Left hindlimb (tissue), 1 donor: ENCODE measurements around the gene LGR4.
A peak's percentile ranks its signal among the peaks of the same experiment; 100 is the strongest.
"Not testable (repeated sequence)": the region's sequence is repeated elsewhere in the genome, so short reads cannot be mapped to it uniquely, and the experiment has no call there.

Source experiments
- DNase-seq: peaks from one replicate; pipeline ENCODE4 v3.0.0-alpha.2; 2018

LGR4 gene

GRCh38 chr11:27472398-27473016 lies at the start of gene LGR4:
TSS of gene LGR4 (minus strand) at chr11:27472790. CDS start at chr11:27472302, 488 bp downstream.
- peak; percentile 95 for DNase-seq

GRCh38 chr11:27520226-27520625 lies 47.6 kb upstream of the LGR4 start:
- DNase-seq = no peak

- DNase-seq = no peak
Measured at GRCh38 chr11:27518518-27518917, 45.9 kb upstream of the LGR4 start.

GRCh38 chr11:27517490-27517889 lies 44.9 kb upstream of the LGR4 start:
- DNase-seq = not testable (repeated sequence)

- DNase-seq = no peak
Measured at GRCh38 chr11:27514558-27514957, 42.0 kb upstream of the LGR4 start.

- DNase-seq = no peak
Measured at GRCh38 chr11:27514076-27514475, 41.5 kb upstream of the LGR4 start.

GRCh38 chr11:27513389-27513788 lies 40.8 kb upstream of the LGR4 start:
- no peak for DNase-seq

GRCh38 chr11:27512238-27512637 lies 39.6 kb upstream of the LGR4 start:
- no peak for DNase-seq

GRCh38 chr11:27509908-27510307 lies 37.3 kb upstream of the LGR4 start:
- no peak for DNase-seq

GRCh38 chr11:27507557-27508322 lies 35.1 kb upstream of the LGR4 start:
- no peak for DNase-seq

- DNase-seq = peak; percentile 98
Measured at GRCh38 chr11:27506200-27507182, 33.9 kb upstream of the LGR4 start, which contains the start of gene LIN7C. TSS of gene LIN7C (minus strand) at chr11:27506769. CDS start at chr11:27506752, 17 bp downstream.

GRCh38 chr11:27505781-27506180 lies 33.2 kb upstream of the LGR4 start:
- DNase-seq = no peak

GRCh38 chr11:27504205-27504604 lies 31.6 kb upstream of the LGR4 start:
- no peak for DNase-seq

- DNase-seq = no peak
Measured at GRCh38 chr11:27501100-27501499, 28.5 kb upstream of the LGR4 start.

GRCh38 chr11:27497911-27498310 lies 25.3 kb upstream of the LGR4 start:
- no peak for DNase-seq

- no peak for DNase-seq
Measured at GRCh38 chr11:27497284-27497866, 24.8 kb upstream of the LGR4 start.

GRCh38 chr11:27496461-27496860 lies 23.9 kb upstream of the LGR4 start:
- DNase-seq = no peak

- no peak for DNase-seq
Measured at GRCh38 chr11:27495710-27496300, 23.2 kb upstream of the LGR4 start.

- DNase-seq = no peak
Measured at GRCh38 chr11:27489092-27489491, 16.5 kb upstream of the LGR4 start.

GRCh38 chr11:27487706-27488105 lies 15.1 kb upstream of the LGR4 start:
- no peak for DNase-seq

GRCh38 chr11:27485930-27486773 lies 13.6 kb upstream of the LGR4 start:
- DNase-seq = no peak
